SK-N-SH treated with all-trans-retinoic acid at 6 μM for 48 hours (cell line): ENCODE results near the gene ZNF385C.

ENCODE experiments used
- ATAC-seq: fragments of 200-7000 bp; cut with Tn5 transposase; 3 replicates; pipeline ENCODE4 v1.9.1; 2020; ENCODE audit warnings: mild to moderate bottlenecking, moderate library complexity
- ARNTL ChIP-seq: fragments of 450-650 bp; formaldehyde crosslinking; IDR thresholded peaks from 2 replicates; pipeline ENCODE4 v1.5.0; 2020; ENCODE audit warnings: low read depth, mild to moderate bottlenecking, moderate library complexity, borderline replicate concordance
- BACH2 ChIP-seq: fragments of 250-450 bp; sonication (Bioruptor Pico); IDR thresholded peaks from 2 replicates; pipeline ENCODE4 v1.9.0; 2021; ENCODE audit warnings: mild to moderate bottlenecking, borderline replicate concordance
- CSDC2 ChIP-seq: fragments of 250-450 bp; sonication (Bioruptor Pico); IDR thresholded peaks from 2 replicates; pipeline ENCODE4 v1.5.0; 2020; ENCODE audit warnings: mild to moderate bottlenecking, moderate library complexity
- ESRRG ChIP-seq: fragments of 250-450 bp; sonication (Bioruptor Pico); IDR thresholded peaks from 2 replicates; pipeline ENCODE4 v1.6.1; 2021; ENCODE audit warnings: mild to moderate bottlenecking
- ISL1 ChIP-seq: fragments of 250-450 bp; sonication (Bioruptor Pico); IDR thresholded peaks from 2 replicates; pipeline ENCODE4 v2.1.2; 2022; ENCODE audit warnings: mild to moderate bottlenecking, moderate library complexity
- OSR1 ChIP-seq: fragments of 250-450 bp; sonication (Bioruptor Pico); IDR thresholded peaks from 2 replicates; pipeline ENCODE4 v1.8.0; 2022; ENCODE audit warnings: moderate library complexity, mild to moderate bottlenecking, inconsistent platforms
- PPARA ChIP-seq: fragments of 250-450 bp; sonication (Bioruptor Pico); IDR thresholded peaks from 2 replicates; pipeline ENCODE4 v1.5.0; 2020; ENCODE audit warnings: mild to moderate bottlenecking, borderline replicate concordance
- RARB ChIP-seq: fragments of 250-450 bp; sonication (Bioruptor Pico); IDR thresholded peaks from 2 replicates; pipeline ENCODE4 v1.8.0; 2021; ENCODE audit warnings: mild to moderate bottlenecking, moderate library complexity
- SNAI2 ChIP-seq: fragments of 250-450 bp; sonication (Bioruptor Pico); IDR thresholded peaks from 2 replicates; pipeline ENCODE4 v1.5.0; 2020; ENCODE audit warnings: mild to moderate bottlenecking, moderate library complexity
- TCF4 ChIP-seq: fragments of 250-450 bp; sonication (Bioruptor Pico); IDR thresholded peaks from 2 replicates; pipeline ENCODE4 v1.8.0; 2021; ENCODE audit warnings: mild to moderate bottlenecking, moderate library complexity, borderline replicate concordance
- TOX ChIP-seq: fragments of 250-450 bp; sonication (Bioruptor Pico); IDR thresholded peaks from 2 replicates; pipeline ENCODE4 v1.8.0; 2021; ENCODE audit warnings: mild to moderate bottlenecking, moderate library complexity, borderline replicate concordance
- ZC3H10 ChIP-seq: fragments of 250-450 bp; sonication (Bioruptor Pico); IDR thresholded peaks from 2 replicates; pipeline ENCODE4 v1.5.1; 2021; ENCODE audit warnings: mild to moderate bottlenecking, moderate library complexity
- ZFP3 ChIP-seq: fragments of 250-450 bp; sonication (Bioruptor Pico); IDR thresholded peaks from 2 replicates; pipeline ENCODE4 v1.5.0; 2020; ENCODE audit warnings: mild to moderate bottlenecking, moderate library complexity
- ZFP30 ChIP-seq: fragments of 450-650 bp; formaldehyde crosslinking; IDR thresholded peaks from 2 replicates; pipeline ENCODE4 v1.5.0; 2022; ENCODE audit warnings: mild to moderate bottlenecking, moderate library complexity
- ZNF565 ChIP-seq: fragments of 450-650 bp; formaldehyde crosslinking; conservative IDR thresholded peaks from 2 replicates; pipeline ENCODE4 v1.5.0; 2020; ENCODE audit warnings: low read depth, mild to moderate bottlenecking, moderate library complexity
- ZNF70 ChIP-seq: fragments of 450-650 bp; formaldehyde crosslinking; IDR thresholded peaks from 2 replicates; pipeline ENCODE4 v1.5.0; 2020; ENCODE audit warnings: mild to moderate bottlenecking, moderate library complexity
- ZNF8 ChIP-seq: fragments of 450-650 bp; formaldehyde crosslinking; IDR thresholded peaks from 2 replicates; pipeline ENCODE4 v1.5.0; 2020; ENCODE audit warnings: mild to moderate bottlenecking, moderate library complexity
- TF ChIP-seq, protein P1 (sequence below): fragments of 250-450 bp; sonication (Bioruptor Pico); IDR thresholded peaks from 2 replicates; pipeline ENCODE4 v1.5.1; 2020; ENCODE audit warnings: low read depth, mild to moderate bottlenecking, moderate library complexity
- TF ChIP-seq, protein P2 (sequence below): fragments of 250-450 bp; sonication (Bioruptor Pico); IDR thresholded peaks from 2 replicates; pipeline ENCODE4 v1.5.1; 2021; ENCODE audit warnings: mild to moderate bottlenecking, moderate library complexity
- TF ChIP-seq, protein P3 (sequence below): fragments of 250-450 bp; sonication (Bioruptor Pico); IDR thresholded peaks from 2 replicates; pipeline ENCODE4 v1.8.0; 2020; ENCODE audit warnings: mild to moderate bottlenecking, moderate library complexity, borderline replicate concordance
- TF ChIP-seq, protein P4 (sequence below): fragments of 250-450 bp; sonication (Bioruptor Pico); IDR thresholded peaks from 2 replicates; pipeline ENCODE4 v1.5.0; 2020; ENCODE audit warnings: mild to moderate bottlenecking, moderate library complexity
- TF ChIP-seq, protein P5 (sequence below): fragments of 250-450 bp; sonication (Bioruptor Pico); IDR thresholded peaks from 2 replicates; pipeline ENCODE4 v1.8.0; 2021; ENCODE audit warnings: low read depth, mild to moderate bottlenecking, moderate library complexity, borderline replicate concordance

ZNF385C gene

DNA sequence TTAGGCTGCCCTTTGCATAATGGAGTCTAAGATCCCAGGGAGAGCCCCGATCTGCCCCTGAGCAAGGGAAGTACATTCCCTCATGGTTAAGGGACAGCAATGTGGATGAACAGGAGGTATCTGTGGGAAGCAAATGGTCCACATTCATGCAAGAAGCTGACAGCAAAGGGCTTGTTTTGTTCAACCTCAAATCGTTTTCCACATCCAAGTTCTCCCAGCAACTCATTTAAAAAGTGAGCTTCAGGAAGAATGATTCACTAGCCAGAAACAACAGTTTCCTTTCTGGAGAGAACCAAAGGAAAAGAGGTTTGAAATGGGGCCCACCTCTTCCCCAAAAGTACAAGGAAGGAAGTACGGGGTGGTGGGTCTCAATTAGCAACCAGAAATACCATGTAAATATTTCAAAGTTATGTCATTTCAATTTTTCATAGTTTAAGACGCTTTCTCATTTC lies 33.7 kb upstream of the ZNF385C start:
- no peak for ATAC-seq
- TF ChIP-seq TOX, result no peak
- TF ChIP-seq ARNTL (CRISPR knock-in tag), result no peak
- no peak for TF ChIP-seq RARB (CRISPR knock-in tag)
- TF ChIP-seq ZNF70 (CRISPR knock-in tag), result no peak

DNA sequence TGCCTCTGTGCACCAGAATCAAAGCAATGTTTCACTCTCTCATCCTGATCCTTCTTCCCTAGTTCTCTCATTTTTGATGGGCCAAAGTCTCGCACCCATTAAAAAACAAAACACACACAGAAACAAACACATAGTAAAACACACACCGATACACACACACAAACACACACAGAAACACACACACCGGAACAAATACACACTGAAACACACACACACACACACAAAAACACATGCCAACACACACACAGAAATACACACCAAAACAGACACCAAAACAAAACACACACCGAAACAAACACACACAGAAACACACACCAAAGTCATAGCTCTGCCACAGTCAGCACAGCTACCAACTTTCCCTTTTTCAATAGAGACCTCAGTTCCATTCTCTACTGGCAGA lies 33.0 kb upstream of the ZNF385C start:
- TF ChIP-seq RARB (CRISPR knock-in tag) (no peak), ZFP30 (CRISPR knock-in tag) (no peak), ZC3H10 (CRISPR knock-in tag) (no peak), ZNF565 (CRISPR knock-in tag) (no peak), TOX (no peak), BACH2 (CRISPR knock-in tag) (no peak), ZFP3 (CRISPR knock-in tag) (no peak), TCF4 (CRISPR knock-in tag) (no peak), ESRRG (CRISPR knock-in tag) (no peak), ISL1 (CRISPR knock-in tag) (no peak), OSR1 (CRISPR knock-in tag) (no peak)
- no peak for ATAC-seq

DNA sequence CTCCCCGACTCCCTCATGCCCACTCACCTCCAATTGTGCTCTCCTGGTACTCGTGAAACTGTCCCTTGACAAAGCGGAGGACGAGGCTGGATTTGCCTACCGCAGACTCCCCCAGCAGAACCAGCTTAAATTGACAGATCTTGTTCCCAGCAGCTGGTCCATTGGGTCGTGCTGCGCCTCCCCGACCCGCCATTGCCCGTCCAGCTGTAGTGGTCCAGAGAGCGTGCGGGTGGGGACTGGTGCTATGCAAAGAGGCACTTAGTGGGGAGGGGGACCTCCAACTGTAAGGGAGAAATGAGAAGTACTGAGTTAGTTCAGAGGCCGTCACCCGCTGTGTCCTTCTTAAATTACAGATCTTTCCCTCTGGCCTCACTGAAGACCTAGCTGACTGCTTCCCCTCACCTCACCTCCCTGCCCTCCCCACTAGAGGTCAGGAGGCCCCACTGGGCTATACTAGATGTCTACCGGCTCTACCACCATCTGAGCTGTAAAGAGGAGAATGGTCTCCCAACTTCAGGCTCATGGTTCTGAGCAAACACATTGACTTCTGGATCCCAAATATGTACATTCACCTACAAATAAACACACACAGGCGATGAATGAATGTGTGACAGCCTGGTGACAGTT lies 32.1 kb upstream of the ZNF385C start:
- ATAC-seq, result no peak
- TF ChIP-seq PPARA (CRISPR knock-in tag), result no peak
- no peak for TF ChIP-seq ESRRG (CRISPR knock-in tag)
- no peak for TF ChIP-seq ARNTL (CRISPR knock-in tag)
- TF ChIP-seq, protein P1, sequence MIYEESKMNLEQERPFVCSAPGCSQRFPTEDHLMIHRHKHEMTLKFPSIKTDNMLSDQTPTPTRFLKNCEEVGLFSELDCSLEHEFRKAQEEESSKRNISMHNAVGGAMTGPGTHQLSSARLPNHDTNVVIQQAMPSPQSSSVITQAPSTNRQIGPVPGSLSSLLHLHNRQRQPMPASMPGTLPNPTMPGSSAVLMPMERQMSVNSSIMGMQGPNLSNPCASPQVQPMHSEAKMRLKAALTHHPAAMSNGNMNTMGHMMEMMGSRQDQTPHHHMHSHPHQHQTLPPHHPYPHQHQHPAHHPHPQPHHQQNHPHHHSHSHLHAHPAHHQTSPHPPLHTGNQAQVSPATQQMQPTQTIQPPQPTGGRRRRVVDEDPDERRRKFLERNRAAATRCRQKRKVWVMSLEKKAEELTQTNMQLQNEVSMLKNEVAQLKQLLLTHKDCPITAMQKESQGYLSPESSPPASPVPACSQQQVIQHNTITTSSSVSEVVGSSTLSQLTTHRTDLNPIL (CRISPR knock-in tag), result no peak
- TF ChIP-seq SNAI2 (CRISPR knock-in tag), result no peak
- no peak for TF ChIP-seq OSR1 (CRISPR knock-in tag)
- no peak for TF ChIP-seq ZNF565 (CRISPR knock-in tag)
- no peak for TF ChIP-seq ZFP3 (CRISPR knock-in tag)
- TF ChIP-seq ZNF70 (CRISPR knock-in tag), result no peak
- no peak for TF ChIP-seq ZC3H10 (CRISPR knock-in tag)
- TF ChIP-seq CSDC2, result no peak
- TF ChIP-seq, protein P2, sequence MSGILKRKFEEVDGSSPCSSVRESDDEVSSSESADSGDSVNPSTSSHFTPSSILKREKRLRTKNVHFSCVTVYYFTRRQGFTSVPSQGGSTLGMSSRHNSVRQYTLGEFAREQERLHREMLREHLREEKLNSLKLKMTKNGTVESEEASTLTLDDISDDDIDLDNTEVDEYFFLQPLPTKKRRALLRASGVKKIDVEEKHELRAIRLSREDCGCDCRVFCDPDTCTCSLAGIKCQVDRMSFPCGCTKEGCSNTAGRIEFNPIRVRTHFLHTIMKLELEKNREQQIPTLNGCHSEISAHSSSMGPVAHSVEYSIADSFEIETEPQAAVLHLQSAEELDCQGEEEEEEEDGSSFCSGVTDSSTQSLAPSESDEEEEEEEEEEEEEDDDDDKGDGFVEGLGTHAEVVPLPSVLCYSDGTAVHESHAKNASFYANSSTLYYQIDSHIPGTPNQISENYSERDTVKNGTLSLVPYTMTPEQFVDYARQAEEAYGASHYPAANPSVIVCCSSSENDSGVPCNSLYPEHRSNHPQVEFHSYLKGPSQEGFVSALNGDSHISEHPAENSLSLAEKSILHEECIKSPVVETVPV (CRISPR knock-in tag), result no peak
- TF ChIP-seq, protein P3, sequence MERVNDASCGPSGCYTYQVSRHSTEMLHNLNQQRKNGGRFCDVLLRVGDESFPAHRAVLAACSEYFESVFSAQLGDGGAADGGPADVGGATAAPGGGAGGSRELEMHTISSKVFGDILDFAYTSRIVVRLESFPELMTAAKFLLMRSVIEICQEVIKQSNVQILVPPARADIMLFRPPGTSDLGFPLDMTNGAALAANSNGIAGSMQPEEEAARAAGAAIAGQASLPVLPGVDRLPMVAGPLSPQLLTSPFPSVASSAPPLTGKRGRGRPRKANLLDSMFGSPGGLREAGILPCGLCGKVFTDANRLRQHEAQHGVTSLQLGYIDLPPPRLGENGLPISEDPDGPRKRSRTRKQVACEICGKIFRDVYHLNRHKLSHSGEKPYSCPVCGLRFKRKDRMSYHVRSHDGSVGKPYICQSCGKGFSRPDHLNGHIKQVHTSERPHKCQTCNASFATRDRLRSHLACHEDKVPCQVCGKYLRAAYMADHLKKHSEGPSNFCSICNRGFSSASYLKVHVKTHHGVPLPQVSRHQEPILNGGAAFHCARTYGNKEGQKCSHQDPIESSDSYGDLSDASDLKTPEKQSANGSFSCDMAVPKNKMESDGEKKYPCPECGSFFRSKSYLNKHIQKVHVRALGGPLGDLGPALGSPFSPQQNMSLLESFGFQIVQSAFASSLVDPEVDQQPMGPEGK (CRISPR knock-in tag), result no peak
- TF ChIP-seq, protein P4, sequence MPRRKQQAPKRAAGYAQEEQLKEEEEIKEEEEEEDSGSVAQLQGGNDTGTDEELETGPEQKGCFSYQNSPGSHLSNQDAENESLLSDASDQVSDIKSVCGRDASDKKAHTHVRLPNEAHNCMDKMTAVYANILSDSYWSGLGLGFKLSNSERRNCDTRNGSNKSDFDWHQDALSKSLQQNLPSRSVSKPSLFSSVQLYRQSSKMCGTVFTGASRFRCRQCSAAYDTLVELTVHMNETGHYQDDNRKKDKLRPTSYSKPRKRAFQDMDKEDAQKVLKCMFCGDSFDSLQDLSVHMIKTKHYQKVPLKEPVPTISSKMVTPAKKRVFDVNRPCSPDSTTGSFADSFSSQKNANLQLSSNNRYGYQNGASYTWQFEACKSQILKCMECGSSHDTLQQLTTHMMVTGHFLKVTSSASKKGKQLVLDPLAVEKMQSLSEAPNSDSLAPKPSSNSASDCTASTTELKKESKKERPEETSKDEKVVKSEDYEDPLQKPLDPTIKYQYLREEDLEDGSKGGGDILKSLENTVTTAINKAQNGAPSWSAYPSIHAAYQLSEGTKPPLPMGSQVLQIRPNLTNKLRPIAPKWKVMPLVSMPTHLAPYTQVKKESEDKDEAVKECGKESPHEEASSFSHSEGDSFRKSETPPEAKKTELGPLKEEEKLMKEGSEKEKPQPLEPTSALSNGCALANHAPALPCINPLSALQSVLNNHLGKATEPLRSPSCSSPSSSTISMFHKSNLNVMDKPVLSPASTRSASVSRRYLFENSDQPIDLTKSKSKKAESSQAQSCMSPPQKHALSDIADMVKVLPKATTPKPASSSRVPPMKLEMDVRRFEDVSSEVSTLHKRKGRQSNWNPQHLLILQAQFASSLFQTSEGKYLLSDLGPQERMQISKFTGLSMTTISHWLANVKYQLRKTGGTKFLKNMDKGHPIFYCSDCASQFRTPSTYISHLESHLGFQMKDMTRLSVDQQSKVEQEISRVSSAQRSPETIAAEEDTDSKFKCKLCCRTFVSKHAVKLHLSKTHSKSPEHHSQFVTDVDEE (CRISPR knock-in tag), result no peak
- TF ChIP-seq, protein P5, sequence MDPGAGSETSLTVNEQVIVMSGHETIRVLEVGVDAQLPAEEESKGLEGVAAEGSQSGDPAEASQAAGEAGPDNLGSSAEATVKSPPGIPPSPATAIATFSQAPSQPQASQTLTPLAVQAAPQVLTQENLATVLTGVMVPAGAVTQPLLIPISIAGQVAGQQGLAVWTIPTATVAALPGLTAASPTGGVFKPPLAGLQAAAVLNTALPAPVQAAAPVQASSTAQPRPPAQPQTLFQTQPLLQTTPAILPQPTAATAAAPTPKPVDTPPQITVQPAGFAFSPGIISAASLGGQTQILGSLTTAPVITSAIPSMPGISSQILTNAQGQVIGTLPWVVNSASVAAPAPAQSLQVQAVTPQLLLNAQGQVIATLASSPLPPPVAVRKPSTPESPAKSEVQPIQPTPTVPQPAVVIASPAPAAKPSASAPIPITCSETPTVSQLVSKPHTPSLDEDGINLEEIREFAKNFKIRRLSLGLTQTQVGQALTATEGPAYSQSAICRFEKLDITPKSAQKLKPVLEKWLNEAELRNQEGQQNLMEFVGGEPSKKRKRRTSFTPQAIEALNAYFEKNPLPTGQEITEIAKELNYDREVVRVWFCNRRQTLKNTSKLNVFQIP (CRISPR knock-in tag), result no peak
- TF ChIP-seq BACH2 (CRISPR knock-in tag), result no peak
- TF ChIP-seq TOX, result no peak
- TF ChIP-seq RARB (CRISPR knock-in tag), result no peak
- no peak for TF ChIP-seq ZNF8 (CRISPR knock-in tag)
